ENCODE measurements around the gene FAM186B.

DNA sequence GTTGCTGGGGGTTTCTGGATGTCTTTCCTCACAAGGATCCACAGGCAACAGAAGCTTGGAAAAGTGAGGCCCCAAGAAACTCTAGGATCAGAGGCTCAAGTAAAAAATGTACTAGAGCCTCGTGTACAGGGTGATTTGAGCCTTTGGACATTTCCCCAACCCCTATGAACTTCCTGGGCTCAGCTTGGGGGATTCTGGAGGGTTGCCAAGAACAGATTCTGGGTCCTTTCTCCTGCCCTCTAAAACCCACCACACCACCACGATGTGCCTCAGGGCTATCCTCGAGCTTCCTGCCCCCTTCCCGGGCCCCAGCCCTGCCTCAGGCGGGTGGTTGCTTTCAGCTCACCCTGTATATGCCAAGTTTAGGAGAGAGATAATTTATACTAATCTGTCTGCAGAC, 583 bp downstream of the FAM186B start:
- TF ChIP-seq, protein P1, sequence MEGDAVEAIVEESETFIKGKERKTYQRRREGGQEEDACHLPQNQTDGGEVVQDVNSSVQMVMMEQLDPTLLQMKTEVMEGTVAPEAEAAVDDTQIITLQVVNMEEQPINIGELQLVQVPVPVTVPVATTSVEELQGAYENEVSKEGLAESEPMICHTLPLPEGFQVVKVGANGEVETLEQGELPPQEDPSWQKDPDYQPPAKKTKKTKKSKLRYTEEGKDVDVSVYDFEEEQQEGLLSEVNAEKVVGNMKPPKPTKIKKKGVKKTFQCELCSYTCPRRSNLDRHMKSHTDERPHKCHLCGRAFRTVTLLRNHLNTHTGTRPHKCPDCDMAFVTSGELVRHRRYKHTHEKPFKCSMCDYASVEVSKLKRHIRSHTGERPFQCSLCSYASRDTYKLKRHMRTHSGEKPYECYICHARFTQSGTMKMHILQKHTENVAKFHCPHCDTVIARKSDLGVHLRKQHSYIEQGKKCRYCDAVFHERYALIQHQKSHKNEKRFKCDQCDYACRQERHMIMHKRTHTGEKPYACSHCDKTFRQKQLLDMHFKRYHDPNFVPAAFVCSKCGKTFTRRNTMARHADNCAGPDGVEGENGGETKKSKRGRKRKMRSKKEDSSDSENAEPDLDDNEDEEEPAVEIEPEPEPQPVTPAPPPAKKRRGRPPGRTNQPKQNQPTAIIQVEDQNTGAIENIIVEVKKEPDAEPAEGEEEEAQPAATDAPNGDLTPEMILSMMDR (IDR thresholded peaks at IDR 0.05): no peak
- no peak for TF ChIP-seq EZH2phosphoT487 (IDR thresholded peaks at IDR 0.05)
- no peak for TF ChIP-seq EZH2 (IDR thresholded peaks at IDR 0.05)
